ENCODE measurements around the gene BSCL2.
"Not testable (repeated sequence)": the region's sequence is repeated elsewhere in the genome, so short reads cannot be mapped to it uniquely, and the experiment has no call there.

Gene BSCL2

GRCh38 chr11:62708392-62708791 lies 1.2 kb upstream of the BSCL2 start:
- ChIA-PET POLR2A (interaction anchor here (1.1 to 4.5 kb wide), 6 partner anchors 16 to 308 kb away, joined by 3 to 24 read pairs (median 4); partner anchors contain the start of genes C11orf98, CSKMT, HNRNPUL2 and LRRN4CL), CTCF (interaction anchor here (1.1 to 11.2 kb wide), 4 partner anchors 8 to 37 kb away, joined by 3 to 152 read pairs (median 4); partner anchors contain the start of gene LRRN4CL)
- DNase-seq (ENCODE audit: low read depth, low spot score) = no peak
- H3K4me3 ChIP-seq (ENCODE audit: low read depth, low read length) = no peak overlapping the region; the same call in 1 of the 2 replicates
- TF ChIP-seq CTCF (IDR thresholded peaks at IDR 0.05; ENCODE audit: insufficient read depth, low read length, missing control alignments) = no peak

DNA sequence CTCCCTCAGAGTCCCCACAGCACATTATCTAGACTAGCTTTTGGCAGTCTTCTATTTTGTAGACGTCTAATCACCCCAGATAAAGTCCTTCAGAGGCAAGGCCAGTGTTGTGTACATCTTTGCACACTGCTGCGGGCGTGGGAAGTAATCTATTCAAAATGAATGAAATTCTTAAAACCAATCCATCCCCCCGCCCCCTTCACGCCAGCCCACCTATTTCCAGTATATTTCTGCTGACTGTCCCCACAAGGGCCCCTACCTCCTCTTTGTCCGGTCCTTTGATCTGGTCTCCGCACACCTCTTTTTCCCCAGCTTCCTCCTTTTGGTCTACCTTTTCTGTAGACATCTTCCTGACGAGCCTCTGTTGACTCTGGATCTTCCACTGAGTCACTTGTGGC lies 375 bp downstream of the BSCL2 start:
- DNase-seq (ENCODE audit: low read depth, low spot score) = no peak
- POLR2A ChIA-PET = interaction anchor here (0.6 to 2.4 kb wide), 9 partner anchors 17 to 134 kb away, joined by 3 to 18 read pairs (median 4); partner anchors contain the start of genes B3GAT3, C11orf98, CSKMT and HNRNPUL2
- CTCF ChIA-PET = interaction anchor here (0.9 to 11.2 kb wide), 7 partner anchors 10 to 314 kb away, joined by 3 to 152 read pairs (median 3); partner anchors contain the start of genes C11orf98, CSKMT and LRRN4CL
- TF ChIP-seq CTCF (IDR thresholded peaks at IDR 0.05; ENCODE audit: insufficient read depth, low read length, missing control alignments) = no peak
- H3K4me3 ChIP-seq (ENCODE audit: low read depth, low read length) = no peak overlapping the region

GRCh38 chr11:62705880-62706849 lies 1.1 kb downstream of the BSCL2 start:
- CTCF ChIA-PET = interaction anchor here (0.9 to 11.2 kb wide), 5 partner anchors 10 to 313 kb away, joined by 3 to 152 read pairs (median 4); partner anchors contain the start of gene LRRN4CL
- peak overlapping the region; percentile 77 for H3K4me3 ChIP-seq (ENCODE audit: low read depth, low read length)
- no peak for DNase-seq (ENCODE audit: low read depth, low spot score)
- TF ChIP-seq CTCF (IDR thresholded peaks at IDR 0.05; ENCODE audit: insufficient read depth, low read length, missing control alignments) = no peak
- POLR2A ChIA-PET = interaction anchor here (0.7 to 2.4 kb wide), 12 partner anchors 12 to 135 kb away, joined by 3 to 18 read pairs (median 5); partner anchors contain the start of genes C11orf98, CSKMT, HNRNPUL2 and INTS5

DNA sequence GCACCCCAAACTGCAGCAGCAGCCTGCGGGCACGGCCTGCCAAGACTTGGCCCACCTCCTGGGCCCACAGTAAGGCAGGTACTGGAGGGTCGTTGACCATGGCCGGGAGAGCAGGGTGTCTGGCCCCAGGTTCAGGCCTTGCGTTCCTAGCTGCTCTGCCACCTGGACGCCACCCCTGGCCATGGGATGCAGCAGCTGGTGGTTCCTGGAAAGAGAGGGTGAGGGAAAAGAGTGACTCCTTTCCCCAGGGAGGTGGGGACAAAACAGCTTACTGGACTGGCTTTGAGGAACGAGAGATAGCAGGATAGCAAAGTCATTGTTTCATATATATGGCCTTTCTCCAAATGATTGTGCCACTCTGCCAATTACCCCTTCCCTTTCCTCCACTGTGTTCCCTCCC lies 1.8 kb downstream of the BSCL2 start:
- CTCF ChIA-PET = interaction anchor here (1.1 to 11.2 kb wide), 5 partner anchors 13 to 312 kb away, joined by 3 to 152 read pairs (median 4); partner anchors contain the start of gene LRRN4CL
- DNase-seq (ENCODE audit: low read depth, low spot score) = no peak
- peak overlapping the region; percentile 77 for H3K4me3 ChIP-seq (ENCODE audit: low read depth, low read length)
- POLR2A ChIA-PET = interaction anchor here (0.7 to 2.4 kb wide), 11 partner anchors 11 to 136 kb away, joined by 3 to 18 read pairs (median 6); partner anchors contain the start of genes C11orf98, CSKMT, HNRNPUL2 and INTS5
- TF ChIP-seq CTCF (IDR thresholded peaks at IDR 0.05; ENCODE audit: insufficient read depth, low read length, missing control alignments) = no peak

DNA sequence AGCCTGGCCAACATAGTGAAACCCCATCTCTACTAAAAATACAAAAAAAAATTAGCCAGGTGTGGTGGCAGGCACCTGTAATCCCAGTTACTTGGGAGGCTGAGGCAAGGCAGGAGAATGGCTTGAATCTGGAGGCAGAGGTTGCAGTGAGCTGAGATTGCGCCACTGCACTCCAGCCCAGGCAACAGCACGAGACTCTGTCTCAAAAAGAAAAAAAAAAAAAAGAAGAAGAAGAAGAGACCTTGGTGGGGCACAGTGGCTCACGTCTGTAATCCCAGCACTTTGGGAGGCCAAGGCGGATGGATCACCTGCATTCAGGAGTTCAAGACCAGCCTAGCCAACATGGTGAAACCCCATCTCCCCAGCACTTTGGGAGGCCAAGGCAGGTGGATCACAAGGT lies 3.3 kb downstream of the BSCL2 start:
- not testable (repeated sequence) for DNase-seq (ENCODE audit: low read depth, low spot score); H3K4me3 ChIP-seq (ENCODE audit: low read depth, low read length)
- POLR2A ChIA-PET = interaction anchor here (1.3 kb wide), 1 partner anchor 10 kb away, joined by 6 read pairs; no protein-coding TSS in a partner anchor
- CTCF ChIA-PET = interaction anchor here (1.3 to 11.2 kb wide), 2 partner anchors 12 to 308 kb away, joined by 3 to 152 read pairs; partner anchors contain the start of gene LRRN4CL

DNA sequence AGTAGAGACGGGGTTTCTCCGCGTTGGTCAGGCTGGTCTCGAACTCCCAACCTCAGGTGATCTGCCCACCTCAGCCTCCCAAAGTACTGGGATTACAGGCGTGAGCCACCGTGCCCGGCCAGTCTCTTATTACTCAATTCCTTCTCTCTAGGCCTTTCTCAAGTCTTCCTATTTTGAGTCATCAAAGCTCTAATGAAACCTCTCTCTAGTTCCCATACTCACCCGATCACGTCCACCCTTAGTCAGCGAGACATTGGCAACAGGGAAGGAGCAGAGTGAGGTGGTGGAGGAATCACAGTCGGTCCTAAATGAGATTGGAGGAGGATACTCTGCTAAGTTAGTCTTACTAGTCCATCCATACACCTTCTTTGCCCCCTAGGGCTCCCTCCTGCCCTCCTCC lies 5.0 kb downstream of the BSCL2 start:
- POLR2A ChIA-PET = no interaction called here
- DNase-seq (ENCODE audit: low read depth, low spot score) = no peak
- CTCF ChIA-PET = interaction anchor here (1.4 to 11.2 kb wide), 2 partner anchors 10 to 21 kb away, joined by 5 to 152 read pairs; partner anchors contain the start of gene LRRN4CL

More for the DNA sequence above, 5.0 kb downstream of the BSCL2 start:
- no peak overlapping the region for H3K4me3 ChIP-seq (ENCODE audit: low read depth, low read length)
- TF ChIP-seq CTCF (IDR thresholded peaks at IDR 0.05; ENCODE audit: insufficient read depth, low read length, missing control alignments) = no peak

Data from AG04449 (cell line).